GM12878 (cell line): ENCODE results near the gene WDR45B. TPM values are rescaled to one million over a fixed set of nuclear protein-coding genes. Genes with fewer than 3 reads are reported as not detected.

Source experiments
- BMI1 ChIP-seq: fragments of 450-650 bp; IDR thresholded peaks from 2 replicates; pipeline ENCODE4 v1.6.1; 2016; ENCODE audit warnings: mild to moderate bottlenecking, moderate library complexity, borderline replicate concordance
- CBX5 ChIP-seq: sonication (generic); IDR thresholded peaks from 2 replicates; pipeline ENCODE4 v1.6.1; 2016; ENCODE audit warnings: low read depth, moderate library complexity, mild to moderate bottlenecking, inconsistent platforms
- CEBPB ChIP-seq, 2 experiments: fragments of 150-350 bp in 1 of 2; IDR thresholded peaks; 2 replicates each; pipeline ENCODE4 v1.6.1; 2012 to 2014; ENCODE audit warnings: low read depth in 2 of 2, low read length in 2 of 2, borderline replicate concordance in 1 of 2, inconsistent platforms in 1 of 2
- CHD1 ChIP-seq: IDR thresholded peaks from 2 replicates; pipeline ENCODE4 v1.6.1; 2012; ENCODE audit warnings: low read depth, low read length, improper control_type of control experiment
- EP300 ChIP-seq, 2 experiments: fragments of 150-350 bp in 1 of 2; IDR thresholded peaks; 2 replicates each; pipeline ENCODE4 v1.6.1; 2011 to 2012; ENCODE audit warnings: low read depth in 2 of 2, low read length in 2 of 2, borderline replicate concordance in 1 of 2, improper control_type of control experiment in 1 of 2, inconsistent platforms in 1 of 2; ENCODE audit not compliant: control insufficient read depth in 1 of 2
- HDGF ChIP-seq: fragments of 450-650 bp; IDR thresholded peaks from 2 replicates; pipeline ENCODE4 v1.6.1; 2016; ENCODE audit warnings: antibody characterized with exemption
- KDM1A ChIP-seq: fragments of 200-600 bp; sonication (generic); IDR thresholded peaks from 2 replicates; pipeline ENCODE4 v1.6.1; 2016; ENCODE audit warnings: borderline replicate concordance
- PAX8 ChIP-seq: fragments of 450-650 bp; IDR thresholded peaks from 2 replicates; pipeline ENCODE4 v1.6.1; 2017; ENCODE audit warnings: mild to moderate bottlenecking, moderate library complexity
- RB1 ChIP-seq: fragments of 450-650 bp; formaldehyde crosslinking; IDR thresholded peaks from 2 replicates; pipeline ENCODE4 v1.6.1; 2017; ENCODE audit warnings: mild to moderate bottlenecking, borderline replicate concordance
- RELA ChIP-seq: fragments of 450-650 bp; IDR thresholded peaks from 2 replicates; pipeline ENCODE4 v1.8.0; 2014; ENCODE audit warnings: borderline replicate concordance; ENCODE audit not compliant: partially characterized antibody
- SREBF1 ChIP-seq: IDR thresholded peaks from 2 replicates; pipeline ENCODE4 v1.6.1; 2012; ENCODE audit warnings: mild to moderate bottlenecking, low read length
- SREBF2 ChIP-seq: IDR thresholded peaks from 2 replicates; pipeline ENCODE4 v1.6.1; 2012; ENCODE audit warnings: mild to moderate bottlenecking, low read length
- SRF ChIP-seq, 2 experiments: IDR thresholded peaks; 2 replicates each; pipeline ENCODE4 v1.6.1; 2011; ENCODE audit warnings: low read depth in 2 of 2, low read length in 2 of 2, mild to moderate bottlenecking in 1 of 2, moderate library complexity in 1 of 2
- TARDBP ChIP-seq: IDR thresholded peaks from 2 replicates; pipeline ENCODE4 v1.6.1; 2016; ENCODE audit warnings: borderline replicate concordance
- TCF3 ChIP-seq: IDR thresholded peaks from 2 replicates; pipeline ENCODE4 v1.6.1; 2012; ENCODE audit warnings: low read depth, mild to moderate bottlenecking, low read length, borderline replicate concordance; ENCODE audit not compliant: insufficient read depth
- ZSCAN29 ChIP-seq: fragments of 450-650 bp; IDR thresholded peaks from 2 replicates; pipeline ENCODE4 v1.6.1; 2017; ENCODE audit warnings: mild to moderate bottlenecking, moderate library complexity
- polyA plus RNA-seq, 11 experiments: library from polyadenylated mRNA; depleted of rRNA in 4 of 11; unstranded in 6 of 11; stranded (reverse) in 5 of 11; fragments of >200 nt; fragmentation: Nextera tagmentation in 4 of 11; fragmentation: Illumina TruSeq in 1 of 11; extraction: Ambion mirVana in 4 of 11; extraction: Trizol in 1 of 11; gene quantifications; 1 replicate in 1 of 11; 2 replicates in 10 of 11; pipeline versions ENCODE4 v1.2.1 to v1.2.3, GENCODE V29; 2011 to 2016; ENCODE audit warnings: inconsistent platforms in 2 of 11, missing spikeins in 2 of 11, low read depth in 1 of 11
- total RNA-seq, 4 experiments: library from RNA; depleted of rRNA in 3 of 4; stranded (reverse); fragments of >200 nt in 3 of 4; fragmentation: Illumina TruSeq in 1 of 4; extraction: Trizol in 1 of 4; gene quantifications; 2 replicates each; pipeline versions ENCODE4 v1.2.1 to v1.2.3, GENCODE V29; 2013 to 2021
- TF ChIP-seq, protein P1 (sequence below): fragments of 450-650 bp; IDR thresholded peaks from 2 replicates; pipeline ENCODE4 v1.6.1; 2018; ENCODE audit warnings: borderline replicate concordance, mild to moderate bottlenecking; ENCODE audit not compliant: partially characterized antibody
- TF ChIP-seq, protein P2 (sequence below): fragments of 450-650 bp; IDR thresholded peaks from 2 replicates; pipeline ENCODE4 v1.6.1; 2017; ENCODE audit warnings: borderline replicate concordance
- TF ChIP-seq, protein P3 (sequence below): fragments of 450-650 bp; formaldehyde crosslinking; IDR thresholded peaks from 2 replicates; pipeline ENCODE4 v1.5.0; 2022; ENCODE audit warnings: mild to moderate bottlenecking, missing genetic modification characterization
- TF ChIP-seq, protein P4 (sequence below): fragments of 150-350 bp; IDR thresholded peaks from 2 replicates; pipeline ENCODE4 v1.6.1; 2016; ENCODE audit warnings: low read depth, low read length

Gene WDR45B
- total and polyA plus RNA-seq, 10 of the 15 experiments (the other 5 are each of a cell fraction or from before 2014, with no cell fraction given): 1.0 to 73.7 (median 26.6) TPM

DNA sequence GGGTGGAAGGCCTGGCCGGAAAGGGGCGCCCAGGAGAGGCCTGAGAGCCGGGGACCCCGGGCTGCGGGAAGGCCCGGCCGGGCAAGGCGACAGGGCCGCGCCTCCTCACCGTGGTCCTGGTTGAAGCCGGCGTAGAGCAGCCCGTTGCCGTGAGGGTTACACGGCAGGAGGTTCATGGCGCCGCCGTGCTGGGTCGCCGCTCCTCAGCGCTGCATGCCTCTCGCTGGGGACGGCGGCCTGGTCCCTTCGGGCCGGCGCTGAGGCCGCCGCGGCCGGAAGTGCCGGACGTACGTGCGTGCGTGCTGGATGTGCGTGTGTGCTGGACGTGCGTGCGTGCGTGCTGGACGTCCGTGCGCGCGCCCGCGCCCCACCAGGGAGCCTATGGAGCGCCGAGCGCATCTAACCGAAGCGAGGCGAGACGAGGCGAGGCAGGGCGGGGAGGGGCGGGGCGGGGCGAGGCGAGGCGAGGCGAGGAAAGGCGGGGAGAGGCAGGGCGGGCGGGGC is at the start of gene WDR45B (continued):
- TF ChIP-seq PAX8 (no peak), CHD1 (no peak), HDGF (no peak), CBX5 (no peak), RB1 (0 out of 2 replicates have a peak, but pooled peaks have one; percentile 36), ZSCAN29 (no peak), SRF (IDR thresholded peaks at IDR 0.05; ENCODE audit: low read depth in 2 of 2, low read length in 2 of 2) (peak; percentile 81 to 97), CEBPB (IDR thresholded peaks at IDR 0.05; ENCODE audit: borderline replicate concordance in 1 of 2, low read depth in 2 of 2, low read length in 2 of 2) (no peak), BMI1 (no peak), TARDBP (no peak), SREBF1 (no peak), KDM1A (no peak), EP300 (IDR thresholded peaks at IDR 0.05; ENCODE audit: borderline replicate concordance in 1 of 2, control insufficient read depth in 1 of 2, low read depth in 2 of 2, low read length in 2 of 2) (no peak), TCF3 (0 out of 2 replicates have a peak, but pooled peaks have one; percentile 50), SREBF2 (no peak), RELA (peak; percentile 89)
- TF ChIP-seq, protein P1, sequence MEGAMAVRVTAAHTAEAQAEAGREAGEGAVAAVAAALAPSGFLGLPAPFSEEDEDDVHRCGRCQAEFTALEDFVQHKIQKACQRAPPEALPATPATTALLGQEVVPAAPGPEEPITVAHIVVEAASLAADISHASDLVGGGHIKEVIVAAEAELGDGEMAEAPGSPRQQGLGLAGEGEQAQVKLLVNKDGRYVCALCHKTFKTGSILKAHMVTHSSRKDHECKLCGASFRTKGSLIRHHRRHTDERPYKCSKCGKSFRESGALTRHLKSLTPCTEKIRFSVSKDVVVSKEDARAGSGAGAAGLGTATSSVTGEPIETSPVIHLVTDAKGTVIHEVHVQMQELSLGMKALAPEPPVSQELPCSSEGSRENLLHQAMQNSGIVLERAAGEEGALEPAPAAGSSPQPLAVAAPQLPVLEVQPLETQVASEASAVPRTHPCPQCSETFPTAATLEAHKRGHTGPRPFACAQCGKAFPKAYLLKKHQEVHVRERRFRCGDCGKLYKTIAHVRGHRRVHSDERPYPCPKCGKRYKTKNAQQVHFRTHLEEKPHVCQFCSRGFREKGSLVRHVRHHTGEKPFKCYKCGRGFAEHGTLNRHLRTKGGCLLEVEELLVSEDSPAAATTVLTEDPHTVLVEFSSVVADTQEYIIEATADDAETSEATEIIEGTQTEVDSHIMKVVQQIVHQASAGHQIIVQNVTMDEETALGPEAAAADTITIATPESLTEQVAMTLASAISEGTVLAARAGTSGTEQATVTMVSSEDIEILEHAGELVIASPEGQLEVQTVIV: peak; percentile 41
- TF ChIP-seq, protein P2, sequence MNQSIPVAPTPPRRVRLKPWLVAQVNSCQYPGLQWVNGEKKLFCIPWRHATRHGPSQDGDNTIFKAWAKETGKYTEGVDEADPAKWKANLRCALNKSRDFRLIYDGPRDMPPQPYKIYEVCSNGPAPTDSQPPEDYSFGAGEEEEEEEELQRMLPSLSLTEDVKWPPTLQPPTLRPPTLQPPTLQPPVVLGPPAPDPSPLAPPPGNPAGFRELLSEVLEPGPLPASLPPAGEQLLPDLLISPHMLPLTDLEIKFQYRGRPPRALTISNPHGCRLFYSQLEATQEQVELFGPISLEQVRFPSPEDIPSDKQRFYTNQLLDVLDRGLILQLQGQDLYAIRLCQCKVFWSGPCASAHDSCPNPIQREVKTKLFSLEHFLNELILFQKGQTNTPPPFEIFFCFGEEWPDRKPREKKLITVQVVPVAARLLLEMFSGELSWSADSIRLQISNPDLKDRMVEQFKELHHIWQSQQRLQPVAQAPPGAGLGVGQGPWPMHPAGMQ: no peak
- TF ChIP-seq, protein P3, sequence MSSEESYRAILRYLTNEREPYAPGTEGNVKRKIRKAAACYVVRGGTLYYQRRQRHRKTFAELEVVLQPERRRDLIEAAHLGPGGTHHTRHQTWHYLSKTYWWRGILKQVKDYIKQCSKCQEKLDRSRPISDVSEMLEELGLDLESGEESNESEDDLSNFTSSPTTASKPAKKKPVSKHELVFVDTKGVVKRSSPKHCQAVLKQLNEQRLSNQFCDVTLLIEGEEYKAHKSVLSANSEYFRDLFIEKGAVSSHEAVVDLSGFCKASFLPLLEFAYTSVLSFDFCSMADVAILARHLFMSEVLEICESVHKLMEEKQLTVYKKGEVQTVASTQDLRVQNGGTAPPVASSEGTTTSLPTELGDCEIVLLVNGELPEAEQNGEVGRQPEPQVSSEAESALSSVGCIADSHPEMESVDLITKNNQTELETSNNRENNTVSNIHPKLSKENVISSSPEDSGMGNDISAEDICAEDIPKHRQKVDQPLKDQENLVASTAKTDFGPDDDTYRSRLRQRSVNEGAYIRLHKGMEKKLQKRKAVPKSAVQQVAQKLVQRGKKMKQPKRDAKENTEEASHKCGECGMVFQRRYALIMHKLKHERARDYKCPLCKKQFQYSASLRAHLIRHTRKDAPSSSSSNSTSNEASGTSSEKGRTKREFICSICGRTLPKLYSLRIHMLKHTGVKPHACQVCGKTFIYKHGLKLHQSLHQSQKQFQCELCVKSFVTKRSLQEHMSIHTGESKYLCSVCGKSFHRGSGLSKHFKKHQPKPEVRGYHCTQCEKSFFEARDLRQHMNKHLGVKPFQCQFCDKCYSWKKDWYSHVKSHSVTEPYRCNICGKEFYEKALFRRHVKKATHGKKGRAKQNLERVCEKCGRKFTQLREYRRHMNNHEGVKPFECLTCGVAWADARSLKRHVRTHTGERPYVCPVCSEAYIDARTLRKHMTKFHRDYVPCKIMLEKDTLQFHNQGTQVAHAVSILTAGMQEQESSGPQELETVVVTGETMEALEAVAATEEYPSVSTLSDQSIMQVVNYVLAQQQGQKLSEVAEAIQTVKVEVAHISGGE (CRISPR knock-in tag): no peak
- TF ChIP-seq, protein P4, sequence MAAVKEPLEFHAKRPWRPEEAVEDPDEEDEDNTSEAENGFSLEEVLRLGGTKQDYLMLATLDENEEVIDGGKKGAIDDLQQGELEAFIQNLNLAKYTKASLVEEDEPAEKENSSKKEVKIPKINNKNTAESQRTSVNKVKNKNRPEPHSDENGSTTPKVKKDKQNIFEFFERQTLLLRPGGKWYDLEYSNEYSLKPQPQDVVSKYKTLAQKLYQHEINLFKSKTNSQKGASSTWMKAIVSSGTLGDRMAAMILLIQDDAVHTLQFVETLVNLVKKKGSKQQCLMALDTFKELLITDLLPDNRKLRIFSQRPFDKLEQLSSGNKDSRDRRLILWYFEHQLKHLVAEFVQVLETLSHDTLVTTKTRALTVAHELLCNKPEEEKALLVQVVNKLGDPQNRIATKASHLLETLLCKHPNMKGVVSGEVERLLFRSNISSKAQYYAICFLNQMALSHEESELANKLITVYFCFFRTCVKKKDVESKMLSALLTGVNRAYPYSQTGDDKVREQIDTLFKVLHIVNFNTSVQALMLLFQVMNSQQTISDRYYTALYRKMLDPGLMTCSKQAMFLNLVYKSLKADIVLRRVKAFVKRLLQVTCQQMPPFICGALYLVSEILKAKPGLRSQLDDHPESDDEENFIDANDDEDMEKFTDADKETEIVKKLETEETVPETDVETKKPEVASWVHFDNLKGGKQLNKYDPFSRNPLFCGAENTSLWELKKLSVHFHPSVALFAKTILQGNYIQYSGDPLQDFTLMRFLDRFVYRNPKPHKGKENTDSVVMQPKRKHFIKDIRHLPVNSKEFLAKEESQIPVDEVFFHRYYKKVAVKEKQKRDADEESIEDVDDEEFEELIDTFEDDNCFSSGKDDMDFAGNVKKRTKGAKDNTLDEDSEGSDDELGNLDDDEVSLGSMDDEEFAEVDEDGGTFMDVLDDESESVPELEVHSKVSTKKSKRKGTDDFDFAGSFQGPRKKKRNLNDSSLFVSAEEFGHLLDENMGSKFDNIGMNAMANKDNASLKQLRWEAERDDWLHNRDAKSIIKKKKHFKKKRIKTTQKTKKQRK: no peak
